Ovary (tissue), 9 donors: ENCODE data around the gene DNAH17. TPM values are rescaled to one million over a fixed set of nuclear protein-coding genes. Genes with fewer than 3 reads are reported as not detected.

ENCODE experiments used
- DNase-seq, 5 donors: peaks; one replicate each; pipeline ENCODE4 v3.0.0-alpha.2; 2019 to 2020
- H3K27ac ChIP-seq, 2 donors: fragments of 200-600 bp; one replicate each; pipeline versions ENCODE4 v1.5.1 to v1.8.0; 2019 to 2022
- H3K27me3 ChIP-seq: fragments of 200-600 bp; one replicate; pipeline ENCODE4 v1.8.0; 2022
- H3K36me3 ChIP-seq: fragments of 200-600 bp; sonication (generic); one replicate; pipeline ENCODE4 v1.5.1; 2019
- H3K4me1 ChIP-seq: one replicate; pipeline ENCODE4 v1.8.1; 2013; ENCODE audit warnings: mild to moderate bottlenecking, moderate library complexity; ENCODE audit not compliant: insufficient read depth
- H3K4me3 ChIP-seq: fragments of 200-600 bp; sonication (generic); one replicate; pipeline ENCODE4 v1.5.1; 2017
- H3K9me3 ChIP-seq, 2 donors: fragments of 200-600 bp in 1 of 2; sonication (generic) in 1 of 2; one replicate each; pipeline versions ENCODE4 v1.5.1 to v1.8.1; 2013 to 2019; ENCODE audit warnings: mild to moderate bottlenecking in 1 of 2, moderate library complexity in 1 of 2
- EP300 ChIP-seq: sonication (generic); formaldehyde crosslinking; IDR thresholded peaks from one replicate; pipeline ENCODE4 v1.6.1; 2017; ENCODE audit warnings: antibody characterized with exemption
- POLR2A ChIP-seq: fragments of 450-650 bp; IDR thresholded peaks from one replicate; pipeline ENCODE4 v1.6.1; 2017; ENCODE audit warnings: antibody characterized with exemption, mild to moderate bottlenecking, moderate library complexity
- WGBS, 3 donors: extraction: QIAGEN DNeasy Blood & Tissue Kit in 1 of 3; methylation state at CpG; one replicate each; pipeline versions ENCODE4 v1.1.5 to v1.1.7; 2013 to 2017; 5-methylcytosine and 5-hydroxymethylcytosine counted together
- intact Hi-C, 4 donors: fragments of 100-400 bp; cut with DNase I; formaldehyde crosslinking; loops; one replicate each; pipeline versions ENCODE4 v1.11.0 to v1.15.1; 2022 to 2023
- polyA plus RNA-seq, 2 donors: library from polyadenylated mRNA; stranded (reverse); fragments of 200-250 nt in 1 of 2; fragments of 350-450 nt in 1 of 2; fragmentation: Illumina TruSeq in 1 of 2; extraction: RNeasy Lipid Tissue Mini Kit (QIAGEN cat#74804) in 1 of 2; gene quantifications; one replicate each; pipeline ENCODE4 v1.2.3, GENCODE V29; 2013 to 2014
- total RNA-seq, 7 donors: library from RNA; depleted of rRNA in 2 of 7; stranded (reverse); fragments of >200 nt in 2 of 7; fragmentation: NEBNext Ultra II Directional in 3 of 7; extraction: Animal tissue kit (Norgen Biotek cat#: 25700) in 3 of 7; gene quantifications; one replicate each; pipeline versions ENCODE4 v1.1.0 to v1.2.4, GENCODE V29; 2016 to 2023
- TF ChIP-seq, protein P1 (sequence below), 3 donors: fragments of 450-650 bp in 2 of 3; fragments of 200-600 bp in 1 of 3; IDR thresholded peaks; one replicate each; pipeline versions ENCODE4 v1.5.1 to v1.8.0; 2016 to 2022; ENCODE audit warnings: antibody characterized with exemption in 3 of 3, mild to moderate bottlenecking in 1 of 3
- donor health status: DM: no; HTN: no; CAD: no; lungs with moderate emphysema.
- donor health status: DM: no; HTN: no; CAD: no.
- donor health status: Bipolar disorder and iron deficiency.
- donor health status: DM: yes; HTN: yes; CAD: no.
- donor health status: DM: no; HTN: no; CAD: no.
- donor health status: DM: yes; HTN: yes; CAD: no.

Gene DNAH17
- total and polyA plus RNA-seq, 9 donors: 0.07 to 0.25 (median 0.12) TPM; not detected in 6

DNA sequence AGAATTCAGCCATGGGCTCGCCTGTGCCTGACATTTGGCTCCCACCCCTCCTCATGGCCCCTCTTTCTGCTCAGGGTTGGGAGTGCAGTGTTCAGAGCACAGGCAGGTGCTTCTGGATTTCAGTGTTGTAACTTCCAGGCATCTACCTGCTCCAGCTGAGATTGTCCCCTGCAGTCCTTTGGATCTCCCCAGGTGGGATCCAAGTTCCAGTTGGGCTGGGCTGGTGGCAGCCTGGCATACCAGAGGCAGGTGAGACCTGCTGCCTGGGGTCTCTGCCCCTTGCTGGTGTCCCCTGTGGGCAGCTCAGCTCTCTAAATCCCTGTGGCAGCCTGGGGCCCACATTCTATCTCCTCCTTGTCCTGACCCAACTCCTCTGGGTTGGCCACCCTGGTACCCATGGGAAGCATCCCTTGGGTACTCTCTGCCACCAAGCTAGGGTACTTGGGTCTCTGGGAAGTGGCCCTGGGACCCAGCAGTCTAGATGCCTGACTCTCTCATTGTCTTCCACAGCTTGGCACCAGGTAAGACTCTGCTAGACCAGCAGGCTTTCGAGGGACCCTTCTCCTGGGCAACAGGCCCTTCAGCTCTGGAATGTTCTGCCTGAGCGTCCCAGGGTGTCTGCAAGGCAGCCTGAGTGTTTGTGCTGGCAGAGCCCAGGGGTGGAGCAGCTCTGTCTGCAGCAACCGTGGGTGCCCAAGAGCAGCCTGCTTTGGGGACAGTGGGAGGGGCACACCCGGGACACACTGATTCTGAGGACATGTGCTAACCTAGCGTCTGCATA lies 42.5 kb downstream of the DNAH17 start:
- Histone ChIP-seq H3K4me1 (no peaks in the 10 kb centered on the region), H3K9me3 (no peaks in the 10 kb centered on the region), H3K27ac (no peak overlapping the region), H3K36me3 (no peaks in the 10 kb centered on the region), H3K4me3 (no peak overlapping the region), H3K27me3 (no peaks in the 10 kb centered on the region)
- TF ChIP-seq POLR2A: no peak
- TF ChIP-seq, protein P1, sequence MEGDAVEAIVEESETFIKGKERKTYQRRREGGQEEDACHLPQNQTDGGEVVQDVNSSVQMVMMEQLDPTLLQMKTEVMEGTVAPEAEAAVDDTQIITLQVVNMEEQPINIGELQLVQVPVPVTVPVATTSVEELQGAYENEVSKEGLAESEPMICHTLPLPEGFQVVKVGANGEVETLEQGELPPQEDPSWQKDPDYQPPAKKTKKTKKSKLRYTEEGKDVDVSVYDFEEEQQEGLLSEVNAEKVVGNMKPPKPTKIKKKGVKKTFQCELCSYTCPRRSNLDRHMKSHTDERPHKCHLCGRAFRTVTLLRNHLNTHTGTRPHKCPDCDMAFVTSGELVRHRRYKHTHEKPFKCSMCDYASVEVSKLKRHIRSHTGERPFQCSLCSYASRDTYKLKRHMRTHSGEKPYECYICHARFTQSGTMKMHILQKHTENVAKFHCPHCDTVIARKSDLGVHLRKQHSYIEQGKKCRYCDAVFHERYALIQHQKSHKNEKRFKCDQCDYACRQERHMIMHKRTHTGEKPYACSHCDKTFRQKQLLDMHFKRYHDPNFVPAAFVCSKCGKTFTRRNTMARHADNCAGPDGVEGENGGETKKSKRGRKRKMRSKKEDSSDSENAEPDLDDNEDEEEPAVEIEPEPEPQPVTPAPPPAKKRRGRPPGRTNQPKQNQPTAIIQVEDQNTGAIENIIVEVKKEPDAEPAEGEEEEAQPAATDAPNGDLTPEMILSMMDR (IDR thresholded peaks at IDR 0.05): no peak
- TF ChIP-seq EP300: no peak
- no peak for DNase-seq
- intact Hi-C loops: no loop called here
- WGBS, 3 donors: 48 to 62% (median 52%) methylated on average over 6 of the region's 6 CpGs

DNA sequence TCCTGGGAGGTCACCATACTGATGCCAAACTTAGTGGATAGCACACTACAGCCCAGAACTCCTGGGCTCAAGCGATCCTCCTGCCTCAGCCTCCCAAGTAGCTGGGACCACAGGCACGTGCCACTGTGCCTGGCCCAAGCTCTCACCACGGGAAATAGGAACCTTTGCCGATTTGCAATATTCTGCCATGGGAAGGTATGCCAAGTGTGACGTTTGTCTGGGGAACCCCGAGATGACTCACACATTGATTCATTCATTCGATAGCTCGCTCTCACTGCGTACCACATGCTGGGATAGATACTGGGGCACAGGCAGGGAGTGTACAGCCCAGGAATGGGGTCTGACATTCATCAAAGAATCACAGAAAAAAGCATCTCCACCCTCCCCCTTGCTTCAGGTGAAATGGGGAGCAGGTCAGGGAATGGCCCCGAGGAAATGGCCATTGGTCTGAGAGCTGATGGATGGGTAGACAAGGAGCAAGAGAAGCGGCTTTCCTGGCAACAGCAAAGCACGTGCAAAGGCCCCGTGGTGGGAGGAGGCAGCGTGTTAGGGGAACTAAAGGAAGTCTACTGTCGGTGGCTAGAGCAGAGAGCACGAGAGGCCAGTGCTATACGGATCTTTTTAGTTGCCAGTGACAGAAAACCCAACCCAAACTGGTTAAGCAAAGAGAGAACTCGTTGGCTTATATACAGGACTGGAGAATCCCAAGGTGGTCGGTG lies 44.1 kb downstream of the DNAH17 start:
- H3K36me3 ChIP-seq: no peaks in the 10 kb centered on the region
- intact Hi-C loops: no loop called here
- H3K4me3 ChIP-seq: no peak overlapping the region
- 86 to 91% (median 89%) methylated on average over 19 of the region's 19 CpGs for WGBS, 3 donors
- DNase-seq: no peak
- no peaks in the 10 kb centered on the region for H3K4me1 ChIP-seq
- H3K27ac ChIP-seq: no peak overlapping the region
- H3K9me3 ChIP-seq: no peaks in the 10 kb centered on the region
- H3K27me3 ChIP-seq: no peaks in the 10 kb centered on the region
- TF ChIP-seq POLR2A (no peak), EP300 (no peak)
- TF ChIP-seq, protein P1 (IDR thresholded peaks at IDR 0.05): no peak

DNA sequence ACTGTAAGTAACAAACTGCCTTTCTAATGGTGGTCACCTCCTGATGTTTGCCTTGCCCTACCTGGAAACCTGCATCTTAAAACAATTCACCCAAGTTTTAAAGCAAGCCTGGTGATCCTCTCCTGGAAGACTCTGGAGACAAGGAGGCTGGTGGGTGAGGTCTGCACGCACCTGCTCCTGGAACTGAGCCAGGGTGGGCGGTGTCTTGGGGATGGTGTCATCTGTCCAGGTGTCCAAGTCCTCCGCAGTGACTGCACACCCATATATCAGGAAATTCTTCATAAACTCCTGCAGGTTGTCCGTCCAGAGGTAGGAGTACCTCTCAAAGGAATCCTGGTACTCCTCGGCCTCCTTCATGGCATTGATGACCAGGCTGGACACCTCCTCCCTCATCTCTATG lies 44.9 kb downstream of the DNAH17 start:
- no peaks in the 10 kb centered on the region for H3K4me1 ChIP-seq
- DNase-seq: no peak
- intact Hi-C loops: no loop called here
- 74 to 91% (median 81%) methylated on average over 5 of the region's 5 CpGs for WGBS, 3 donors
- TF ChIP-seq, protein P1 (IDR thresholded peaks at IDR 0.05): no peak
- H3K27ac ChIP-seq: no peak overlapping the region
- H3K27me3 ChIP-seq: no peaks in the 10 kb centered on the region
- no peaks in the 10 kb centered on the region for H3K9me3 ChIP-seq
- no peaks in the 10 kb centered on the region for H3K36me3 ChIP-seq
- no peak overlapping the region for H3K4me3 ChIP-seq

DNA sequence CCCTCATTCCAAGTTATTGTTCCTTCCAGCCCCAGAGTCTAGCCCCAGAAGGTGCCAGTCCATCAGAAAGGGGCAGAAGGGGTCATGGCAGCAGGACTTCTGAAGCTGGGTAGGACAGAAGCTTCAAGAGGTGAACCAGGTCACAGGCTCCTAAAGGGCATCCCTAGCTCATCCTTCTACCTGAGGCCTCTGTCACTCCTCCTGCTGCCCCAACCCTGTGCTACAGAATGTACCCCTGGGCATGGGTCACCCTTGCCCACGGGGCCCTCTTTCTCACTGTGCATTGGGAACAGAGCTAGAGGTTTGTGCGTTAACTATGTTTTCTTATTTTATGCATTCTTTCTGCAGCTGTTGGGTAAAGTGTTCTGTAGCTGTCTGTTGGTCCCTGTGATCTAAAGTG lies 46.5 kb downstream of the DNAH17 start:
- TF ChIP-seq POLR2A (no peak), EP300 (no peak)
- TF ChIP-seq, protein P1 (IDR thresholded peaks at IDR 0.05): no peak
- H3K27me3 ChIP-seq: no peaks in the 10 kb centered on the region
- no peak overlapping the region for H3K4me3 ChIP-seq
- 19 to 33% (median 21%) methylated on average over 2 of the region's 2 CpGs for WGBS, 3 donors
- no peaks in the 10 kb centered on the region for H3K36me3 ChIP-seq
- no peak for DNase-seq
- no peaks in the 10 kb centered on the region for H3K4me1 ChIP-seq
- intact Hi-C loops: no loop called here
- no peak overlapping the region for H3K27ac ChIP-seq
- H3K9me3 ChIP-seq: no peaks in the 10 kb centered on the region
